Measurements from ENCODE around the gene PFAS. TPM values are rescaled to one million over a fixed set of nuclear protein-coding genes. Genes with fewer than 3 reads are reported as not detected.

PFAS gene
- total RNA-seq, 1 experiment from 2014 or later = 66.8 TPM

DNA sequence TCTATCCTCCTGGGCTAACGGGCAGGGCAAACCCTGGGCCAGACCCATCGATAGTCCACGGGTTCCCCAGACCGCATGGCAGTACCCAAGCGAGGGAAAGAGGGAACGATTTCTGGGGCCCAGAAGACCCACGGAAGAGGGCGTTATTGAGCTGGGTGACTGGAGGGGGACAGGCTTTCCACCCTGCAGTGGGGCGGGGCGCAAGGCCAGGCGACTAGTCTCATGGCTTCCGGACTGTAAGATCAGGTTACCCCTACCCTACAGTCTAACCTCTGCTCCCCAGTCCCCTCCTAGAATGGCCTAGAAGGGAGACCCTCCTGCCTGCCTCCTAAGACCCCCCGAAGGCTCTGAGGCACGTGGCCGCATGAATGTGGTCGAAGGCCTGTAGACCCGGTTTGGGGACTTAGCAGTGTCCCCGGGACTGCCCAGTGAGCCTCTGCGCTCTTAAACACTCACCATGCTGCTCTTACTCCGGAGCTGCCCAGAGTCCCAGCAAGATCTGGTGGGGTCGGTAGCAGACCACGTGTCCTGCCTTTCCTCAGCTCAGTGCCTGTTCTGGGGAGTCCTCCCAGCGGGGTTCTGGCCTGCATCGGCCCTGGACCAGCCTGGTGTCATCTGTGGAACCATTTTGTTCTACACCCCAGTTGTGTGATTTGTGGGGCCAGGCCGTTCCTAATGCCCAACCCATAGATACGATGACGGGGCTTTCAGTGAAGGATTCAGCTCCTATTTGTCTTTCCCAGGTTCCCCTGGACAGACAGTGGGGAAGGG lies 25.5 kb upstream of the PFAS start:
- Mint-ChIP-seq H3K4me3 (ENCODE audit: low read depth, unreplicated experiment) (peak overlapping the region; percentile 87), H3K27ac (ENCODE audit: unreplicated experiment) (peak overlapping the region; percentile 99), H3K4me1 (ENCODE audit: low read depth, unreplicated experiment) (peaks cover 20% of the 10 kb centered on the region), H3K27me3 (ENCODE audit: unreplicated experiment) (no peaks in the 10 kb centered on the region), H3K36me3 (ENCODE audit: insufficient read depth, unreplicated experiment) (peaks cover 62% of the 10 kb centered on the region), H3K9me3 (ENCODE audit: low read depth, unreplicated experiment) (no peaks in the 10 kb centered on the region)
- TSS peak; percentile 96 for BruUV-seq (replicated peaks)
- DNase-seq = peak; percentile 57
- TF ChIP-seq, protein P1, sequence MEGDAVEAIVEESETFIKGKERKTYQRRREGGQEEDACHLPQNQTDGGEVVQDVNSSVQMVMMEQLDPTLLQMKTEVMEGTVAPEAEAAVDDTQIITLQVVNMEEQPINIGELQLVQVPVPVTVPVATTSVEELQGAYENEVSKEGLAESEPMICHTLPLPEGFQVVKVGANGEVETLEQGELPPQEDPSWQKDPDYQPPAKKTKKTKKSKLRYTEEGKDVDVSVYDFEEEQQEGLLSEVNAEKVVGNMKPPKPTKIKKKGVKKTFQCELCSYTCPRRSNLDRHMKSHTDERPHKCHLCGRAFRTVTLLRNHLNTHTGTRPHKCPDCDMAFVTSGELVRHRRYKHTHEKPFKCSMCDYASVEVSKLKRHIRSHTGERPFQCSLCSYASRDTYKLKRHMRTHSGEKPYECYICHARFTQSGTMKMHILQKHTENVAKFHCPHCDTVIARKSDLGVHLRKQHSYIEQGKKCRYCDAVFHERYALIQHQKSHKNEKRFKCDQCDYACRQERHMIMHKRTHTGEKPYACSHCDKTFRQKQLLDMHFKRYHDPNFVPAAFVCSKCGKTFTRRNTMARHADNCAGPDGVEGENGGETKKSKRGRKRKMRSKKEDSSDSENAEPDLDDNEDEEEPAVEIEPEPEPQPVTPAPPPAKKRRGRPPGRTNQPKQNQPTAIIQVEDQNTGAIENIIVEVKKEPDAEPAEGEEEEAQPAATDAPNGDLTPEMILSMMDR (IDR thresholded peaks at IDR 0.05; ENCODE audit: unreplicated experiment) = no peak
- intact Hi-C loops (cut with micrococcal nuclease; ENCODE audit: unreplicated experiment) = loop anchor here (5.0 to 10.0 kb wide), 2 partner anchors 81 to 86 kb away; no protein-coding TSS in a partner anchor
- CTCF ChIA-PET = interaction anchor here (0.5 to 0.8 kb wide), 3 partner anchors 33 to 179 kb away, joined by 3 read pairs; no protein-coding TSS in a partner anchor

DNA sequence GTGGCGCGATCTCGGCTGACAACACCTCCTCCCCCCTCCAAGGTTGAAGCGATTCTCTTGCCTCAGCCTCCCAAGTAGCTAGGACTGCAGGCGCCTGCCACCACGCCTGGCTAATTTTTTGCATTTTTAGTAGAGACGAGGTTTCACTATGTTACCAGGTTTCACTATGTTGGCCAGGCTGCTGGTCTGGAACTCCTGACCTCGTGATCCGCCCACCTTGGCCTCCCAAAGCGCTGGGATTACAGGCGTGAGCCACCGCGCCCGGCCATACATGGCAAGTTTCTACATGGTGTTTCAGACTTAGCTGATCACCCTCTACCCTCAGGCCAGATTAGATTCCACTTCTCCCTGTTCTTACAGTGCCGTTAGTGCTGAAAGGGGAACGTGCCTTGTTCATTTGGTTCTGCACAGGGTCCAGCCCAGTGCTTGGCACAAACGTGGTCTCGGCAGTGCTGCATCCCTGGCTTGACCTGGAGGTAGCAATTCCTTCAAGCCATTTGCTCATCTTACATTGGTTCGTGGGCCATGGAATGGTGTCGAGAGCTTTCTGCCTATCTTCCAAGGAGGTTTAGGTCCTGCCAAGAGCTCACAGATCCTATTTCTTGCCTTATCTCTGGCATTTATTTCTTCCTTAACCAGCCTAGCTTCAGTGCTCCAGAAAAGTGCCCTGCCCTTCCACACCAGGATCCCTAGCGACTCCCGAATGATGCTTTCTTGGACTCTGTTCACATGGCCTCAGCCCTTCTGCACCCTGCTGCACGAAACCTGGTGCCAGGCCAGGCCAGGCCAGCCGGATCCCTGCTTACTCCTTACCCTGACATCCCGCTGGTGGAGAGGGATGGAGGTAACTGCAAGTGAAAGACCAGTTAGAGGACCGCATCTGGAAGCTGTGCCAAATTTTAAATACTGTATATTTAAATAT lies 23.9 kb upstream of the PFAS start:
- Mint-ChIP-seq H3K4me1 (ENCODE audit: low read depth, unreplicated experiment) (peaks cover 13% of the 10 kb centered on the region), H3K36me3 (ENCODE audit: insufficient read depth, unreplicated experiment) (peaks cover 69% of the 10 kb centered on the region), H3K27ac (ENCODE audit: unreplicated experiment) (no peak overlapping the region), H3K27me3 (ENCODE audit: unreplicated experiment) (no peaks in the 10 kb centered on the region), H3K4me3 (ENCODE audit: low read depth, unreplicated experiment) (no peak overlapping the region), H3K9me3 (ENCODE audit: low read depth, unreplicated experiment) (no peaks in the 10 kb centered on the region)
- CTCF ChIA-PET = interaction anchor here (0.6 kb wide), 1 partner anchor 21 kb away, joined by 4 read pairs; no protein-coding TSS in a partner anchor
- TF ChIP-seq, protein P1 (IDR thresholded peaks at IDR 0.05; ENCODE audit: unreplicated experiment) = no peak
- intact Hi-C loops (cut with micrococcal nuclease; ENCODE audit: unreplicated experiment) = loop anchor here (5.0 to 10.0 kb wide), 2 partner anchors 80 to 88 kb away; no protein-coding TSS in a partner anchor
- no TSS peak for BruUV-seq (replicated peaks)
- DNase-seq = no peak

DNA sequence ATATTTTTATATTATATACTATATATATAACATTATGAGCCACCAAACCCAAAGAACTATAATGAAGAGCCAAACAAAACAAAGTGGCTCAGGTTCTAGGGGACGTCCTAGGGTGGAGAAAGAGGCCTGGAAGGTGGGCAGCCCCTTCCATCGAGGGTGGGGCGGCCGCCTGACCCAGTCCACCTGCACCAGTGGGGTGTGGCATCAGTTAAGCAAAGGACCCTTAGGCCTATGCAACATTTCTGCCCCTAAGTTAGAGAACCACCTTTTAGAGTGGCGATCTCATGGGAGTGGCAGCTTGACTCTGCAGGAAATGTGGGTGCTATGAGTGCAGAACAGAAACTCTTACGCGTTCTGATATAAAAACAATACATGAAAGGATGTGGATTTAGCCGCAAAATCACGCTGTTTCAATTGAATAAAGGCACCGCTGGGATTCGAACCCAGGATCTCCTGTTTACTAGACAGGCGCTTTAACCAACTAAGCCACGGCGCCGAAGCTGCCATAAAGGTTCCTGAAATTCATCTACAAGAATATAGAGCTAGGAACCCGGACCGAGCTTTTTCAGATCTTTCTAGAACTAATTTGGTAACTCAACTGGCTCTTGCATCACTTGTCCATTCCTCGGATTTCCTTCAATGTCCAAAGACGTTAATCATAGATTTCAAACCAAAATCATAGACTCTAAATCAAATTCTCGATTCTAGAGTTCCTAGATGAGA lies 23.1 kb upstream of the PFAS start:
- BruUV-seq (replicated peaks) = TSS peak; percentile 81
- Mint-ChIP-seq H3K9me3 (ENCODE audit: low read depth, unreplicated experiment) (no peaks in the 10 kb centered on the region), H3K4me1 (ENCODE audit: low read depth, unreplicated experiment) (peaks cover 13% of the 10 kb centered on the region), H3K27me3 (ENCODE audit: unreplicated experiment) (no peaks in the 10 kb centered on the region), H3K36me3 (ENCODE audit: insufficient read depth, unreplicated experiment) (peaks cover 63% of the 10 kb centered on the region), H3K27ac (ENCODE audit: unreplicated experiment) (peak overlapping the region; percentile 99), H3K4me3 (ENCODE audit: low read depth, unreplicated experiment) (peak overlapping the region; percentile 65)
- intact Hi-C loops (cut with micrococcal nuclease; ENCODE audit: unreplicated experiment) = loop anchor here (10.0 kb wide), 1 partner anchor 79 kb away; no protein-coding TSS in a partner anchor
- CTCF ChIA-PET = no interaction called here
- TF ChIP-seq, protein P1 (IDR thresholded peaks at IDR 0.05; ENCODE audit: unreplicated experiment) = no peak
- DNase-seq = peak; percentile 67

Measured in Calu3 (cell line).